Uterus (tissue), 4 donors: Measurements from ENCODE around the gene ANKRD44. TPM values are rescaled to one million over a fixed set of nuclear protein-coding genes. Genes with fewer than 3 reads are reported as not detected.
A peak's percentile ranks its signal among the peaks of the same experiment; 100 is the strongest.

Source experiments
- DNase-seq, 2 donors: peaks; one replicate each; pipeline ENCODE4 v3.0.0-alpha.2; 2019 to 2020
- H3K27ac ChIP-seq, 2 donors: fragments of 200-600 bp; sonication (generic); 1 replicate in 1 of 2; 2 replicates in 1 of 2; pipeline ENCODE4 v1.5.1; 2016 to 2018
- H3K27me3 ChIP-seq, 2 donors: fragments of 200-600 bp; sonication (generic); one replicate each; pipeline ENCODE4 v1.5.1; 2018 to 2019; ENCODE audit warnings: control low read depth in 1 of 2
- H3K36me3 ChIP-seq, 2 donors: fragments of 200-600 bp; sonication (generic); one replicate each; pipeline ENCODE4 v1.5.1; 2019; ENCODE audit warnings: control low read depth in 1 of 2
- H3K4me1 ChIP-seq, 2 donors: fragments of 200-600 bp; sonication (generic); one replicate each; pipeline ENCODE4 v1.5.1; 2018 to 2019; ENCODE audit warnings: control low read depth in 1 of 2
- H3K4me3 ChIP-seq, 2 donors: fragments of 200-600 bp; sonication (generic); 1 replicate in 1 of 2; 2 replicates in 1 of 2; pipeline ENCODE4 v1.5.1; 2018 to 2019; ENCODE audit warnings: mild to moderate bottlenecking in 1 of 2
- H3K9me3 ChIP-seq, 2 donors: fragments of 200-600 bp; sonication (generic); one replicate each; pipeline ENCODE4 v1.5.1; 2019; ENCODE audit warnings: control low read depth in 1 of 2
- POLR2A ChIP-seq, 2 donors: fragments of 450-650 bp; IDR thresholded peaks; one replicate each; pipeline ENCODE4 v1.6.1; 2016; ENCODE audit warnings: antibody characterized with exemption in 2 of 2, mild to moderate bottlenecking in 1 of 2, moderate library complexity in 1 of 2
- intact Hi-C: fragments of 100-400 bp; cut with DNase I; formaldehyde crosslinking; loops from one replicate; pipeline ENCODE4 v1.15.1; 2023; ENCODE audit warnings: low total_unique reads
- total RNA-seq, 4 donors: library from RNA; depleted of rRNA in 3 of 4; stranded (reverse); fragments of >200 nt in 3 of 4; gene quantifications; one replicate each; pipeline versions ENCODE4 v1.1.0 to v1.2.4, GENCODE V29; 2014 to 2023
- TF ChIP-seq, protein P1 (sequence below), 4 experiments: fragments of 200-600 bp in 2 of 4; fragments of 450-650 bp in 2 of 4; sonication (generic) in 2 of 4; IDR thresholded peaks; one replicate each; pipeline ENCODE4 v1.5.1; 2016 to 2019; ENCODE audit warnings: antibody characterized with exemption in 4 of 4, mild to moderate bottlenecking in 2 of 4, moderate library complexity in 1 of 4
- donor health status: DM: yes; HTN: yes; CAD: no.

Gene ANKRD44
- total RNA-seq, 4 donors from 2014 or later: 14.4 to 71.5 (median 23.2) TPM

DNA sequence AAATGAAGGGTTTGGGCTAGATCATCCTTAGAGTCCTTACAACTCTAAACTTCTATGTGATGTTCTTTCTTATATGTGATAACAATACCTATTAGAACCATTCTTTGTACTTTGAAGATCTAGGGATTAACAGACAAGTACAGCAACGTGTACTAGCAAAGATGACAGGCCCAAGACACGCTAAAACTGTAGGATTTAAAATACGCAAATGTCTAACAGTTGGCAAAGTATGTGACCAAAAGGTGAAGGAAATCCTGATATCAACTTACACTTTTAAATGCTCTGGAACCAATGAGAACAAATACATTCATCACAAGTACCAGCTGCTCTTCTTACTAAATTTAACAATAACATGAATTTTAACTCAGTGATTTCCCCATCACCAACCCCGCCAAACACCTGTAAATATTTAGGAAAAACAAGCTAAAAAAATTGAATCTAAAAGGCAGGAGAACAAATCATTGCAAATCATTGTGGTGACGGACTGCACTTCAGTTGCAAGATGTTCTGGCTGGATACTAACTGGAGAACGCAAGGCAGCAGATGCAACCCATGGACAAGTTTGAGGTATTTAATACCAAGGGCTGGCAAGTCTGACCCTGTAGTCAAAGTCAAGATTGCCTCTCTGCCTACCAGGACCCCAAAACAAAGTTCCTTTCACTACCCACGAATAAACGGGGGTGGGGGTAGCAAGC lies 1.4 kb downstream of the ANKRD44 start:
- Histone ChIP-seq H3K4me1 (peaks cover 0 to 3% of the 10 kb centered on the region in 2 donors), H3K27ac (peak overlapping the region; percentile 84 to 90), H3K9me3 (no peaks in the 10 kb centered on the region), H3K27me3 (no peaks in the 10 kb centered on the region), H3K36me3 (no peaks in the 10 kb centered on the region), H3K4me3 (peak overlapping the region; percentile 55 to 74)
- intact Hi-C loops: no loop called here
- TF ChIP-seq, protein P1, sequence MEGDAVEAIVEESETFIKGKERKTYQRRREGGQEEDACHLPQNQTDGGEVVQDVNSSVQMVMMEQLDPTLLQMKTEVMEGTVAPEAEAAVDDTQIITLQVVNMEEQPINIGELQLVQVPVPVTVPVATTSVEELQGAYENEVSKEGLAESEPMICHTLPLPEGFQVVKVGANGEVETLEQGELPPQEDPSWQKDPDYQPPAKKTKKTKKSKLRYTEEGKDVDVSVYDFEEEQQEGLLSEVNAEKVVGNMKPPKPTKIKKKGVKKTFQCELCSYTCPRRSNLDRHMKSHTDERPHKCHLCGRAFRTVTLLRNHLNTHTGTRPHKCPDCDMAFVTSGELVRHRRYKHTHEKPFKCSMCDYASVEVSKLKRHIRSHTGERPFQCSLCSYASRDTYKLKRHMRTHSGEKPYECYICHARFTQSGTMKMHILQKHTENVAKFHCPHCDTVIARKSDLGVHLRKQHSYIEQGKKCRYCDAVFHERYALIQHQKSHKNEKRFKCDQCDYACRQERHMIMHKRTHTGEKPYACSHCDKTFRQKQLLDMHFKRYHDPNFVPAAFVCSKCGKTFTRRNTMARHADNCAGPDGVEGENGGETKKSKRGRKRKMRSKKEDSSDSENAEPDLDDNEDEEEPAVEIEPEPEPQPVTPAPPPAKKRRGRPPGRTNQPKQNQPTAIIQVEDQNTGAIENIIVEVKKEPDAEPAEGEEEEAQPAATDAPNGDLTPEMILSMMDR (IDR thresholded peaks at IDR 0.05): no peak
- no peak for TF ChIP-seq POLR2A (IDR thresholded peaks at IDR 0.05)
- no peak for DNase-seq

DNA sequence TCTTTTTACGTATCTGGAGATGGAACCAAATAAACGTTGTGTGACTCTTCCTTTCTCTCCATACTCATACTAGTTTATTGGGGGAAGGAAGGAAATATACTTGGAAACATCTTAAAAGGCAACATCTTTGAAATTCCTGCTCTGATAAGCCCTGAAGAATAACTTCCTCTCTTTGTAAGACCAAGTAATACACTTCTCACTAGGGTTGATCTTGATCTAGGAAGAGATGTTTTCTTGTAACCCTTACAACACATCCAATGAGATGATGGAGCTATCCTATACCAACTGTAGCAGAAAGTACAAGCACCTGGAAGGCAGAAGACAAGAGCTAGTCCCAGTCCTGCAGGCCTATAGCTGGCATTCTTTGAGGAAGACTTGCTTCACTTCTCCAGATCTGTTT lies 2.0 kb downstream of the ANKRD44 start:
- H3K4me1 ChIP-seq: peaks cover 0 to 3% of the 10 kb centered on the region in 2 donors
- peak overlapping the region; percentile 84 to 90 for H3K27ac ChIP-seq

DNA sequence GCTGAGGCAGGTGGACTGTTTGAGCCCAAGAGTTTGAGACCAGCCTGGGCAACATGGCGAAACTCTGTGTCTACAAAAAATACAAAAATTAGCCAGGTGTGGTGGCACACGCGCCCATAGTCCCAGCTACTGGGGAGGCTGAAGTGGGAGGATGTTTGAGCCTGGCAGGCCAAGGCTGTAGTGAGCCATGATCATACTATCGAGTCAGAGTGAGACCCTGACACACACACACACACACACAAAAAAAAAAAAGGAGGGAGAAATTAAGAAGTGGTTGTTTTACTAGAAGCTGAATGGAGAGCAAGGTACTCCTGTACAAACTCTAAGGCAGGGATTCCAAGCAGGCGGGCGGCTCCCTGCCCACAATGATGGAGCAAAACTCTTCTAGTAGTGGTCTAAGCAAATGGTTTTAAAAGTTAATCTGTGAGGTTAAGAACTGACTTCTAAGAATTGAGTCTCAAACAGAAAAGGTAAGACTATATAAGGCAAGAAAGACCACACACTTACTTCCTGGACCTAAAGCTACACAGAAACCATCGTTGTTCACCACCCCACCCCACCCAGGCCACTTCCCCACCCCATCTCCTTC lies 2.6 kb downstream of the ANKRD44 start:
- Histone ChIP-seq H3K4me1 (peaks cover 0 to 3% of the 10 kb centered on the region in 2 donors), H3K9me3 (no peaks in the 10 kb centered on the region), H3K27me3 (no peaks in the 10 kb centered on the region), H3K27ac (peak overlapping the region in 1 of 2 donors; percentile 84), H3K36me3 (no peaks in the 10 kb centered on the region), H3K4me3 (no peak overlapping the region)
- TF ChIP-seq, protein P1 (IDR thresholded peaks at IDR 0.05): no peak
- TF ChIP-seq POLR2A (IDR thresholded peaks at IDR 0.05): no peak
- intact Hi-C loops: no loop called here
- DNase-seq: no peak

More for the DNA sequence above, 2.0 kb downstream of the ANKRD44 start:
- intact Hi-C loops: no loop called here
- TF ChIP-seq POLR2A (IDR thresholded peaks at IDR 0.05): no peak
- TF ChIP-seq, protein P1 (IDR thresholded peaks at IDR 0.05): no peak
- no peaks in the 10 kb centered on the region for H3K27me3 ChIP-seq
- no peaks in the 10 kb centered on the region for H3K9me3 ChIP-seq
- no peak for DNase-seq
- no peaks in the 10 kb centered on the region for H3K36me3 ChIP-seq
- H3K4me3 ChIP-seq: no peak overlapping the region

DNA sequence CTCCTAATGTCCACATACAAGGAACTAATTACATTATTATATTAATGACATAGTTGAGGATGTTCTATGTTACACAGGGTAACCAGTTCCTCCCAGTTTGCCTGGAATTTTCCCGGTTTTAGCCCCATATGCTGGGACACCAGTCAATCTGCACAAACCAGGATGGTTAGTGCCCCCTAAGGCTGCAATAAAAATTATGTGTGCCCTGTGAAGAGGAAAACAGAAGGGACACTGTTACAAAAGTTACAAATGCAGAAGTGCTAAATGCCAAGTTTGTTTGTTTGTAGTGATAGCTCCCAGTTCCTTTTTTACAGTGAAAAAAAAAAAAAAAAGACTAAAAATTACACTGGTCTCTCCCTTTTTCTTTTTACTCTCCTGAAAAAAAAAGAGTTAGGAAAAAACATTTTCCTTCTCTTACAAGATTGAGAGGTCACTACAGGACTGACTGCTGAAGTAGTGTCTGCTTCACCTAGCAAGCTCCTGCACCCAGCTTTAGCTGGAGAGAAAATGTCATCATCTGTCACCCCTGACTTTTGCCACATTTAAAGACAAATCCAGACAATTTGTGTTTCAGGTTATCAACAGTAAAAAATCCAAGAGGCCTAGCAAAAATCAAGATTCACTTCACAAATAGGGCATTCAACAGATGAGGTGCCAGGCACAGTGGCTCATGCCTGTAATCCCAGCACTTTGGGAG lies 3.2 kb downstream of the ANKRD44 start:
- peaks cover 0 to 3% of the 10 kb centered on the region in 2 donors for H3K4me1 ChIP-seq
- peak overlapping the region in 1 of 2 donors; percentile 15 for H3K27ac ChIP-seq
- H3K9me3 ChIP-seq: no peaks in the 10 kb centered on the region
- H3K36me3 ChIP-seq: no peaks in the 10 kb centered on the region
- H3K4me3 ChIP-seq: no peak overlapping the region
- no peak for TF ChIP-seq POLR2A (IDR thresholded peaks at IDR 0.05)
- TF ChIP-seq, protein P1 (IDR thresholded peaks at IDR 0.05): no peak
- H3K27me3 ChIP-seq: no peaks in the 10 kb centered on the region
- DNase-seq: no peak
- intact Hi-C loops: no loop called here

DNA sequence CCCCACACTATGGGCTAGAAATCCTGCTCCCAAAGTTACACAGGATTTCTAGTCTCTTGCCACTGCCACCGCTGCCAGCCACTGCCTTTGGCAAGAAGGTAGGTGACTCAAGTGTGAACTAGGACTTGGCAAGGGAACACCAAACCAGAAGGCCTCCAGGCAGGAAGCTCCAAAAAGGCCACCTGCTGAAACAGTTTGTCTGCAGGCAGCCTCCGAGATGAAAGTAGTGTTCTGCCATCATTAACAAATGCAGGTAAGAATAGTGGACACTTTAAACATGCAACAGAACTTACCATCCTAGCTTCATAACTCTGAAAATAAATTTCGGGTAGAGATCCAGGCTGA lies 3.9 kb downstream of the ANKRD44 start:
- H3K4me3 ChIP-seq: no peak overlapping the region
- peaks cover 0 to 3% of the 10 kb centered on the region in 2 donors for H3K4me1 ChIP-seq
- no peak for DNase-seq
- no peaks in the 10 kb centered on the region for H3K36me3 ChIP-seq
- no peaks in the 10 kb centered on the region for H3K27me3 ChIP-seq
- H3K27ac ChIP-seq: no peak overlapping the region
- intact Hi-C loops: no loop called here
- H3K9me3 ChIP-seq: no peaks in the 10 kb centered on the region
- TF ChIP-seq, protein P1 (IDR thresholded peaks at IDR 0.05): no peak
- TF ChIP-seq POLR2A (IDR thresholded peaks at IDR 0.05): no peak
